Mesothelial cell of epicardium (in vitro differentiated cells): ENCODE results near the gene TMPRSS11E. TPM values are rescaled to one million over a fixed set of nuclear protein-coding genes. Genes with fewer than 3 reads are reported as not detected.
A peak's percentile ranks its signal among the peaks of the same experiment; 100 is the strongest.

Experiments used
- DNase-seq, 2 experiments: peaks; one replicate each; pipeline ENCODE4 v3.0.0; 2021; ENCODE audit warnings: low spot score in 2 of 2; ENCODE audit not compliant: unreplicated experiment in 2 of 2
- H3K27ac Mint-ChIP-seq: 2 replicates; pipeline ENCODE4 v1.8.0; 2021; ENCODE audit warnings: mixed read lengths
- H3K27me3 Mint-ChIP-seq: 2 replicates; pipeline ENCODE4 v1.8.0; 2021; ENCODE audit warnings: low read depth, mixed read lengths
- H3K36me3 Mint-ChIP-seq: 2 replicates; pipeline ENCODE4 v1.8.0; 2021; ENCODE audit warnings: mixed read lengths
- H3K4me1 Mint-ChIP-seq: 2 replicates; pipeline ENCODE4 v1.8.0; 2021; ENCODE audit warnings: mixed read lengths
- H3K4me3 Mint-ChIP-seq: 2 replicates; pipeline ENCODE4 v1.8.0; 2021; ENCODE audit warnings: mild to moderate bottlenecking, moderate library complexity, mixed read lengths
- H3K9me3 Mint-ChIP-seq: 2 replicates; pipeline ENCODE4 v1.8.0; 2021; ENCODE audit warnings: mixed read lengths
- CTCF ChIP-seq: fragments of 200-600 bp; sonication (generic); IDR thresholded peaks from one replicate; pipeline ENCODE4 v1.5.0; 2021; ENCODE audit warnings: antibody characterized with exemption; ENCODE audit not compliant: unreplicated experiment
- total RNA-seq: library from RNA; stranded (reverse); gene quantifications from 3 replicates; pipeline ENCODE4 v1.2.1, GENCODE V29; 2021

Gene TMPRSS11E
- total RNA-seq, 1 donor from 2014 or later = 0.51 TPM

GRCh38 chr4:68451246-68452211 is 4.3 kb downstream of the TMPRSS11E start:
- Mint-ChIP-seq H3K4me1 (peaks cover 34% of the 10 kb centered on the region), H3K9me3 (no peaks in the 10 kb centered on the region), H3K36me3 (no peaks in the 10 kb centered on the region), H3K27ac (peak overlapping the region; percentile 65), H3K27me3 (no peaks in the 10 kb centered on the region), H3K4me3 (no peak overlapping the region)
- DNase-seq = no peak
- TF ChIP-seq CTCF = no peak

GRCh38 chr4:68460085-68460484 is 12.8 kb downstream of the TMPRSS11E start:
- DNase-seq = no peak
- H3K9me3 Mint-ChIP-seq = no peaks in the 10 kb centered on the region
- H3K4me3 Mint-ChIP-seq = no peak overlapping the region
- peaks cover 15% of the 10 kb centered on the region for H3K4me1 Mint-ChIP-seq
- H3K27ac Mint-ChIP-seq = no peak overlapping the region
- TF ChIP-seq CTCF = no peak
- no peaks in the 10 kb centered on the region for H3K27me3 Mint-ChIP-seq
- H3K36me3 Mint-ChIP-seq = no peaks in the 10 kb centered on the region

DNA sequence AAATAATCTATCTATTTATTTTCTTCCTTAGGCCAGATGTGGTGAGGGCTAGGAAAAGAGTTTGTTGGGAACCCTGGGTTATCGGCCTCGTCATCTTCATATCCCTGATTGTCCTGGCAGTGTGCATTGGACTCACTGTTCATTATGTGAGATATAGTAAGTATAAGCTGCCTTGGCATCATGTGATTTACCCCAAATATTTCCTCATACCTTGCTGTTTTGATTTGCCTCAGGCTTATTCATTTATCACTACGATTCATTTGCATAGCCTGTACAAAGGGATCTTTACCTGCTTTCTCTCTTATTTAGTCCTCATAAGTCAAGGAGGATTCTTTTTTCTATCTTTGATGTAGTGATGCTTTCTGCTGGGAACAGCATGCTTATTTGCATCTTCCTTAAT is 14.5 kb downstream of the TMPRSS11E start:
- Mint-ChIP-seq H3K36me3 (no peaks in the 10 kb centered on the region), H3K27me3 (no peaks in the 10 kb centered on the region), H3K4me3 (no peak overlapping the region), H3K9me3 (no peaks in the 10 kb centered on the region), H3K27ac (no peak overlapping the region), H3K4me1 (peaks cover 29% of the 10 kb centered on the region)
- no peak for TF ChIP-seq CTCF
- no peak for DNase-seq

DNA sequence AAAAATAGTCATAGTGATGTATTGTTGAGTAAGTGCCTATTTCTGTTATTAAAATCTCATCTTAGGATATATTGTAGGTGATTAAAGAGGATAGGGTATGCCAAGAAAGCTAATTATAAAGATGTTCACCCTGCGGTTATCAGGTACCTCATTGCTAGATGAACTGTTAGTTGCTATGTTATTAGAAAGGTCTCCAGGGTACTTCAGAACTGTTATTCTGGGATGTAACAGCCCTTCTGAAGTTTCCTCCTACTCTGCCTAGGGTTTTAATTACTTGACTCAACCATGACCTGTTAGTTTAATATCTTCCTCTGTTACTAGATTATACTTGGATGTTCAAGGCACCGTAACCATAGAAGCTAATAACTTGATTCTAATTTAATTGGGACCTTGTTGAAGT is 15.4 kb downstream of the TMPRSS11E start:
- Mint-ChIP-seq H3K27ac (no peak overlapping the region), H3K9me3 (no peaks in the 10 kb centered on the region), H3K4me1 (peaks cover 29% of the 10 kb centered on the region), H3K27me3 (no peaks in the 10 kb centered on the region), H3K4me3 (no peak overlapping the region), H3K36me3 (no peaks in the 10 kb centered on the region)
- no peak for DNase-seq
- TF ChIP-seq CTCF = no peak

- DNase-seq = no peak
These were observed 16.5 kb downstream of the TMPRSS11E start for GRCh38 chr4:68463796-68464195.

More at GRCh38 chr4:68463796-68464195, 16.5 kb downstream of the TMPRSS11E start:
- Mint-ChIP-seq H3K27me3 (no peaks in the 10 kb centered on the region), H3K27ac (no peak overlapping the region), H3K4me3 (no peak overlapping the region), H3K4me1 (peaks cover 29% of the 10 kb centered on the region), H3K36me3 (no peaks in the 10 kb centered on the region), H3K9me3 (peaks cover 6% of the 10 kb centered on the region)
- no peak for TF ChIP-seq CTCF
